Parathyroid adenoma (tissue), 2 donors: Measurements from ENCODE around the gene ADCY5.

Experiments used
- H2AFZ ChIP-seq: fragments of 300-600 bp; sonication (generic); one replicate; pipeline ENCODE4 v1.7.0; 2017; ENCODE audit warnings: antibody characterized with exemption, mild to moderate bottlenecking
- H3K27ac ChIP-seq: fragments of 300-600 bp; sonication (generic); one replicate; pipeline ENCODE4 v1.7.0; 2017
- H3K27me3 ChIP-seq: fragments of 300-600 bp; sonication (generic); one replicate; pipeline ENCODE4 v1.7.0; 2017; ENCODE audit warnings: low read length; ENCODE audit not compliant: control insufficient read depth, insufficient read depth
- H3K36me3 ChIP-seq: fragments of 300-600 bp; sonication (generic); one replicate; pipeline ENCODE4 v1.7.0; 2017; ENCODE audit warnings: low read length; ENCODE audit not compliant: control insufficient read depth, insufficient read depth
- H3K4me1 ChIP-seq: fragments of 300-600 bp; sonication (generic); one replicate; pipeline ENCODE4 v1.7.0; 2017; ENCODE audit warnings: control low read depth
- H3K4me2 ChIP-seq: fragments of 300-600 bp; sonication (generic); one replicate; pipeline ENCODE4 v1.7.0; 2017; ENCODE audit warnings: low read length
- H3K4me3 ChIP-seq: fragments of 300-600 bp; sonication (generic); one replicate; pipeline ENCODE4 v1.7.0; 2017; ENCODE audit warnings: low read depth, low read length
- H3K79me2 ChIP-seq: fragments of 300-600 bp; sonication (generic); one replicate; pipeline ENCODE4 v1.7.0; 2017; ENCODE audit warnings: control low read depth
- H3K9ac ChIP-seq: fragments of 300-600 bp; sonication (generic); one replicate; pipeline ENCODE4 v1.7.0; 2017; ENCODE audit warnings: mild to moderate bottlenecking
- H3K9me3 ChIP-seq: fragments of 300-600 bp; sonication (generic); one replicate; pipeline ENCODE4 v1.7.0; 2017; ENCODE audit warnings: low read length; ENCODE audit not compliant: control insufficient read depth
- TF ChIP-seq, protein P1 (sequence below): fragments of 300-600 bp; sonication (generic); IDR thresholded peaks from one replicate; pipeline ENCODE4 v1.7.0; 2017; ENCODE audit warnings: antibody characterized with exemption, mild to moderate bottlenecking
- donor health status: primary hyperparathyroidism.

ADCY5 gene

DNA sequence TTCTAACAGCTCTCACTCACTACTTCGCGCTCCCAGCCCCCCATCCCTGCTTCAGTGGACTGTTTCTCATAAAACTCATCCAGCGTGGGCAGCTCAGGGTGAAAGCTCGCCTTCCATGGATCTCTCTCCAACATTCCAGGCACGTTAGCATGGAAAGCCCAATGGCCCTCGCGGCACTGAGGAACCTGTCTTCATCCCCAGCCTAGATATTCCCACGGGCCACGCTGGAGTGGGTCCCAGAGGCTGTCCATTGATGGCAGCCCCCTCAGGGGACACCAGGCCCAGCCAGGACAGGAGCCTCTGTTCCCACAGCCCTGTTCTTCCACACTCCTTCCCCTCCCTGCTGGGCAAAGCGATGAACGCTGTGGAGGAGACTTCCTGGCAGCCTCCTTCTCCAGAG lies 126.0 kb downstream of the ADCY5 start:
- Histone ChIP-seq H3K79me2 (no peaks in the 10 kb centered on the region), H3K9me3 (no peaks in the 10 kb centered on the region), H3K4me1 (no peaks in the 10 kb centered on the region), H3K27ac (no peak overlapping the region), H2AFZ (no peak overlapping the region), H3K27me3 (no peaks in the 10 kb centered on the region), H3K9ac (no peak overlapping the region), H3K4me2 (no peak overlapping the region), H3K36me3 (no peaks in the 10 kb centered on the region), H3K4me3 (no peak overlapping the region)
- TF ChIP-seq, protein P1, sequence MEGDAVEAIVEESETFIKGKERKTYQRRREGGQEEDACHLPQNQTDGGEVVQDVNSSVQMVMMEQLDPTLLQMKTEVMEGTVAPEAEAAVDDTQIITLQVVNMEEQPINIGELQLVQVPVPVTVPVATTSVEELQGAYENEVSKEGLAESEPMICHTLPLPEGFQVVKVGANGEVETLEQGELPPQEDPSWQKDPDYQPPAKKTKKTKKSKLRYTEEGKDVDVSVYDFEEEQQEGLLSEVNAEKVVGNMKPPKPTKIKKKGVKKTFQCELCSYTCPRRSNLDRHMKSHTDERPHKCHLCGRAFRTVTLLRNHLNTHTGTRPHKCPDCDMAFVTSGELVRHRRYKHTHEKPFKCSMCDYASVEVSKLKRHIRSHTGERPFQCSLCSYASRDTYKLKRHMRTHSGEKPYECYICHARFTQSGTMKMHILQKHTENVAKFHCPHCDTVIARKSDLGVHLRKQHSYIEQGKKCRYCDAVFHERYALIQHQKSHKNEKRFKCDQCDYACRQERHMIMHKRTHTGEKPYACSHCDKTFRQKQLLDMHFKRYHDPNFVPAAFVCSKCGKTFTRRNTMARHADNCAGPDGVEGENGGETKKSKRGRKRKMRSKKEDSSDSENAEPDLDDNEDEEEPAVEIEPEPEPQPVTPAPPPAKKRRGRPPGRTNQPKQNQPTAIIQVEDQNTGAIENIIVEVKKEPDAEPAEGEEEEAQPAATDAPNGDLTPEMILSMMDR = no peak

DNA sequence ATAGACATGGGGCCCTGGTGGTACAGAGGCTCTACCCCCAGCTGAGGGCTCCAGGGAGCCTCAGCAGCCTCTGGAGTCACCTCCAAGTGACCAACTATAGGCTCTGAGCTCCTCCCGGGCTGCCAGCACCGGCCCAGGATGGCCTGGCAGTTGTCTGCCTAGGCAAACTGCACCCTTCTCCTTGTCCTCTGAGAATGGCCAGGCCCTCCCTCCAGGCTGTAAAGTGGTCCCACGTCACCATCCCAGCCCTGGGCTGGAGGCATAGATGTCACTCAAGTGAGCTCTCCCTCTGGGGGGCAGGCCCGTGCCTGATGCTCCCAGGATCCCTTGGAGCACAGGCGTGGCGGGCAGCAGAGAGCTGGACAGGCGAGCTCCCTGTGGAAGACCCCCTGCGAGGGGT lies 127.1 kb downstream of the ADCY5 start:
- Histone ChIP-seq H3K36me3 (no peaks in the 10 kb centered on the region), H3K27ac (no peak overlapping the region), H3K9ac (no peak overlapping the region), H3K4me3 (no peak overlapping the region), H3K4me1 (no peaks in the 10 kb centered on the region), H3K79me2 (no peaks in the 10 kb centered on the region), H2AFZ (no peak overlapping the region), H3K9me3 (no peaks in the 10 kb centered on the region), H3K4me2 (no peak overlapping the region), H3K27me3 (no peaks in the 10 kb centered on the region)
- TF ChIP-seq, protein P1 = no peak

DNA sequence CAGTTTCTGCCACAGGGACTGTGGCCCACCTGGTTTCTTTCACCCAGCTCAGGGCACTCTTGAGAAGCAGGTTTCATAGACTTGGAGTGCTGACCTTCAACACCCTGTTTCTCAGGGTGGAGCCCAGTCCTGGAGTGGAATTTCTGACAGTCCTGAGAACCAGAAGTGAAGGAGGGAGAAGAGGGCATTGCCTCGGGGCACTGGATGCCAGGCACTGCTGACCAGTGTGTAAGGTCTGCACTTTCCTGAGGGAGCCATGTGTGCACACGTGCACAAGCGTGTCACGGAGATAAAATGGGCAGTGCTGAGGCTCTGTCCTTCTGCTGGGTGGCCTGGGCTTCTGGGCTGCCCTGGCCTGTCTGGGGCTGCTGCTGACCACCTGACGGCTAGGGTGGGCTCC lies 128.7 kb downstream of the ADCY5 start:
- H3K27ac ChIP-seq = no peak overlapping the region
- H3K79me2 ChIP-seq = no peaks in the 10 kb centered on the region
- H3K4me2 ChIP-seq = no peak overlapping the region
- H3K27me3 ChIP-seq = no peaks in the 10 kb centered on the region
- H3K9me3 ChIP-seq = no peaks in the 10 kb centered on the region
- H3K4me1 ChIP-seq = no peaks in the 10 kb centered on the region
- H3K9ac ChIP-seq = no peak overlapping the region
- H3K36me3 ChIP-seq = no peaks in the 10 kb centered on the region
- no peak overlapping the region for H2AFZ ChIP-seq
- H3K4me3 ChIP-seq = no peak overlapping the region
- TF ChIP-seq, protein P1 = no peak

DNA sequence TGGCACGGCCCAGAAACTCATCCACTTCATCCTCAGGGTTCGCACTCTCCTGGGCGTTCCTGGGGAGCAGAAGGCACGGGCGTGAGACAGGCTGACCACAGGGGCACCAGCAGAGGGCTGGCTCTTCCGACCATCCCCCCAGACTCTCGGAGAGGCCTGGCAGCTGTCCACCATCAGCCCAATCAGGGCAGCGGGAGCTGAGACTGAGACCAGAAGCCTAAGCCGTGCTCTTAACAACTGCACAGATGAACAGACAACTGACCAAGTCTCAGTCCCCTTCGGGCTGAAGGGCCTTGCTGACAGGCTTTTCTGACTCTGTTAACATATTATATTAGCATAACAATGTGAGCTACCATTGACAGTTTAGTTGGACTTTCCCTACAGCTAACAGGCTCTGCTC lies 129.1 kb downstream of the ADCY5 start:
- H3K27ac ChIP-seq = no peak overlapping the region

DNA sequence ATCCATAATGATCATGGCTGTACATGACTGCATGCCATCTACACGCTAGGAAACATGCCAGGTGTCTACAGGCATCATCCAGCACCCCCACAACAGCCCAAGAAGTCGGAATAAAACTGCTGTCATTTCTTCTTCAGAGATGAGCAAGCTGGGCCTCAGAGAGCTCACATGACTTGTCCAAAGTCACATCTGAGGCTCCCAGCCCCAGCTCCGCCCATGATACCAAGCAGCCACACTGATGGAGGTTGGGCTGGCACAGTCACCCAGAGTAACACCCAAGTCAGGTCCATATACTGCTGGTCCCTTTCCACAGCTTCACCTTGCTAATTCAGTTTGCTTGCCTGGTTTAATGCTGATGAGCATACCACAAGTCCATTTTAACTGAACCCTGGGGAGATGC lies 130.5 kb downstream of the ADCY5 start:
- Histone ChIP-seq H3K4me3 (no peak overlapping the region), H3K27ac (no peak overlapping the region), H3K9me3 (no peaks in the 10 kb centered on the region), H2AFZ (no peak overlapping the region), H3K36me3 (no peaks in the 10 kb centered on the region), H3K27me3 (no peaks in the 10 kb centered on the region), H3K4me1 (peaks cover 3% of the 10 kb centered on the region), H3K4me2 (no peak overlapping the region), H3K79me2 (no peaks in the 10 kb centered on the region), H3K9ac (no peak overlapping the region)
- TF ChIP-seq, protein P1 = no peak

More for the DNA sequence above, 129.1 kb downstream of the ADCY5 start:
- Histone ChIP-seq H3K4me3 (no peak overlapping the region), H3K27me3 (no peaks in the 10 kb centered on the region), H3K9me3 (no peaks in the 10 kb centered on the region), H3K9ac (no peak overlapping the region), H3K79me2 (no peaks in the 10 kb centered on the region), H3K36me3 (no peaks in the 10 kb centered on the region), H2AFZ (no peak overlapping the region), H3K4me1 (peaks cover 3% of the 10 kb centered on the region), H3K4me2 (no peak overlapping the region)
- TF ChIP-seq, protein P1 = no peak
